ENCODE results near the gene ALKBH8. TPM values are rescaled to one million over a fixed set of nuclear protein-coding genes. Genes with fewer than 3 reads are reported as not detected.
A peak's percentile ranks its signal among the peaks of the same experiment; 100 is the strongest.

ALKBH8 gene
- total and polyA plus RNA-seq, 2 of the 13 experiments (the other 11 are each of a cell fraction or from before 2014, with no cell fraction given), result 2.4 to 9.1 TPM

- TF ChIP-seq, protein P1, sequence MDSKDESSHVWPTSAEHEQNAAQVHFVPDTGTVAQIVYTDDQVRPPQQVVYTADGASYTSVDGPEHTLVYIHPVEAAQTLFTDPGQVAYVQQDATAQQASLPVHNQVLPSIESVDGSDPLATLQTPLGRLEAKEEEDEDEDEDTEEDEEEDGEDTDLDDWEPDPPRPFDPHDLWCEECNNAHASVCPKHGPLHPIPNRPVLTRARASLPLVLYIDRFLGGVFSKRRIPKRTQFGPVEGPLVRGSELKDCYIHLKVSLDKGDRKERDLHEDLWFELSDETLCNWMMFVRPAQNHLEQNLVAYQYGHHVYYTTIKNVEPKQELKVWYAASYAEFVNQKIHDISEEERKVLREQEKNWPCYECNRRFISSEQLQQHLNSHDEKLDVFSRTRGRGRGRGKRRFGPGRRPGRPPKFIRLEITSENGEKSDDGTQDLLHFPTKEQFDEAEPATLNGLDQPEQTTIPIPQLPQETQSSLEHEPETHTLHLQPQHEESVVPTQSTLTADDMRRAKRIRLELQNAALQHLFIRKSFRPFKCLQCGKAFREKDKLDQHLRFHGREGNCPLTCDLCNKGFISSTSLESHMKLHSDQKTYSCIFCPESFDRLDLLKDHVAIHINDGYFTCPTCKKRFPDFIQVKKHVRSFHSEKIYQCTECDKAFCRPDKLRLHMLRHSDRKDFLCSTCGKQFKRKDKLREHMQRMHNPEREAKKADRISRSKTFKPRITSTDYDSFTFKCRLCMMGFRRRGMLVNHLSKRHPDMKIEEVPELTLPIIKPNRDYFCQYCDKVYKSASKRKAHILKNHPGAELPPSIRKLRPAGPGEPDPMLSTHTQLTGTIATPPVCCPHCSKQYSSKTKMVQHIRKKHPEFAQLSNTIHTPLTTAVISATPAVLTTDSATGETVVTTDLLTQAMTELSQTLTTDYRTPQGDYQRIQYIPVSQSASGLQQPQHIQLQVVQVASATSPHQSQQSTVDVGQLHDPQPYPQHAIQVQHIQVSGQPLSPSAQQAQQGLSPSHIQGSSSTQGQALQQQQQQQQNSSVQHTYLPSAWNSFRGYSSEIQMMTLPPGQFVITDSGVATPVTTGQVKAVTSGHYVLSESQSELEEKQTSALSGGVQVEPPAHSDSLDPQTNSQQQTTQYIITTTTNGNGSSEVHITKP (CRISPR knock-in tag; IDR thresholded peaks at IDR 0.05; ENCODE audit: low read depth), result no peak
- TF ChIP-seq, protein P2, sequence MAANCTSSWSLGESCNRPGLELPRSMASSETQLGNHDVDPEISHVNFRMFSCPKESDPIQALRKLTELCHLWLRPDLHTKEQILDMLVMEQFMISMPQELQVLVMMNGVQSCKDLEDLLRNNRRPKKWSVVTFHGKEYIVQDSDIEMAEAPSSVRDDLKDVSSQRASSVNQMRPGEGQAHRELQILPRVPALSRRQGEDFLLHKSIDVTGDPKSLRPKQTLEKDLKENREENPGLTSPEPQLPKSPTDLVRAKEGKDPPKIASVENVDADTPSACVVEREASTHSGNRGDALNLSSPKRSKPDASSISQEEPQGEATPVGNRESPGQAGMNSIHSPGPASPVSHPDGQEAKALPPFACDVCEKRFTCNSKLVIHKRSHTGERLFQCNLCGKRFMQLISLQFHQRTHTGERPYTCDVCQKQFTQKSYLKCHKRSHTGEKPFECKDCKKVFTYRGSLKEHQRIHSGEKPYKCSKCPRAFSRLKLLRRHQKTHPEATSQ (CRISPR knock-in tag; IDR thresholded peaks at IDR 0.05; ENCODE audit: borderline replicate concordance), result no peak
- TF ChIP-seq ATF4 (CRISPR knock-in tag; IDR thresholded peaks at IDR 0.05), result no peak; a peak in 1 of 4 replicates
- TF ChIP-seq ZNF720 (CRISPR knock-in tag; IDR thresholded peaks at IDR 0.05), result no peak
- TF ChIP-seq FOXO1 (CRISPR knock-in tag; IDR thresholded peaks at IDR 0.05), result peak; percentile 41; the same call in 1 of the 2 replicates
- peak; percentile 85 for TF ChIP-seq ZNF781 (CRISPR knock-in tag; IDR thresholded peaks at IDR 0.05; ENCODE audit: borderline replicate concordance, not compliant biosample characterization)
- peak; percentile 31; the same call in 1 of the 2 replicates for TF ChIP-seq ZNF274 (CRISPR knock-in tag; IDR thresholded peaks at IDR 0.05)
- 0 out of 2 replicates have a peak, but pooled peaks have one; percentile 20 for TF ChIP-seq KLF11 (CRISPR knock-in tag; IDR thresholded peaks at IDR 0.05)
- TF ChIP-seq ZNF614 (CRISPR knock-in tag; IDR thresholded peaks at IDR 0.05; ENCODE audit: borderline replicate concordance), result no peak
- no peak for TF ChIP-seq ZNF550 (CRISPR knock-in tag; IDR thresholded peaks at IDR 0.05; ENCODE audit: borderline replicate concordance)
- no peak for TF ChIP-seq ZNF367 (CRISPR knock-in tag; IDR thresholded peaks at IDR 0.05; ENCODE audit: borderline replicate concordance)
- TF ChIP-seq HMG20B (CRISPR knock-in tag; conservative IDR thresholded peaks at IDR 0.05), result 0 out of 2 replicates have a peak, but pooled peaks have one; percentile 14
- TF ChIP-seq MATR3 (CRISPR knock-in tag; IDR thresholded peaks at IDR 0.05), result no peak
- TF ChIP-seq, protein P3, sequence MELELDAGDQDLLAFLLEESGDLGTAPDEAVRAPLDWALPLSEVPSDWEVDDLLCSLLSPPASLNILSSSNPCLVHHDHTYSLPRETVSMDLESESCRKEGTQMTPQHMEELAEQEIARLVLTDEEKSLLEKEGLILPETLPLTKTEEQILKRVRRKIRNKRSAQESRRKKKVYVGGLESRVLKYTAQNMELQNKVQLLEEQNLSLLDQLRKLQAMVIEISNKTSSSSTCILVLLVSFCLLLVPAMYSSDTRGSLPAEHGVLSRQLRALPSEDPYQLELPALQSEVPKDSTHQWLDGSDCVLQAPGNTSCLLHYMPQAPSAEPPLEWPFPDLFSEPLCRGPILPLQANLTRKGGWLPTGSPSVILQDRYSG (CRISPR knock-in tag; IDR thresholded peaks at IDR 0.05), result no peak
- TF ChIP-seq KDM6A (CRISPR knock-in tag; IDR thresholded peaks at IDR 0.05; ENCODE audit: low read depth), result no peak
- TF ChIP-seq KAT8 (CRISPR knock-in tag; IDR thresholded peaks at IDR 0.05), result peak; percentile 97
- TF ChIP-seq ZNF574 (CRISPR knock-in tag; IDR thresholded peaks at IDR 0.05), result peak; percentile 87
- TF ChIP-seq ZNF263 (CRISPR knock-in tag; IDR thresholded peaks at IDR 0.05), result no peak
- TF ChIP-seq GABPA (IDR thresholded peaks at IDR 0.05; ENCODE audit: low read depth, low read length), result peak; percentile 38; the same call in 1 of the 2 replicates
- peak; percentile 84 for TF ChIP-seq GABPA (CRISPR knock-in tag; IDR thresholded peaks at IDR 0.05; ENCODE audit: low read depth)
Observed at GRCh38 chr11:107565219-107565937, at the start of gene ALKBH8 (continued).
